Hippocampal formation (tissue), 2 donors: ENCODE measurements around the gene TAF9.
"Not testable (repeated sequence)": the region's sequence is repeated elsewhere in the genome, so short reads cannot be mapped to it uniquely, and the experiment has no call there.

Experiments used
- DNase-seq, 2 donors: peaks; one replicate each; lab custom pipeline; 2025; lab: John Stamatoyannopoulos, UW

Gene TAF9

GRCh38 chr5:69335341-69335935, 33.9 kb downstream of the TAF9 start:
- no peak for DNase-seq

- DNase-seq = peak; percentile 71 to 75
Observed at GRCh38 chr5:69334793-69335268, 34.5 kb downstream of the TAF9 start.

DNA sequence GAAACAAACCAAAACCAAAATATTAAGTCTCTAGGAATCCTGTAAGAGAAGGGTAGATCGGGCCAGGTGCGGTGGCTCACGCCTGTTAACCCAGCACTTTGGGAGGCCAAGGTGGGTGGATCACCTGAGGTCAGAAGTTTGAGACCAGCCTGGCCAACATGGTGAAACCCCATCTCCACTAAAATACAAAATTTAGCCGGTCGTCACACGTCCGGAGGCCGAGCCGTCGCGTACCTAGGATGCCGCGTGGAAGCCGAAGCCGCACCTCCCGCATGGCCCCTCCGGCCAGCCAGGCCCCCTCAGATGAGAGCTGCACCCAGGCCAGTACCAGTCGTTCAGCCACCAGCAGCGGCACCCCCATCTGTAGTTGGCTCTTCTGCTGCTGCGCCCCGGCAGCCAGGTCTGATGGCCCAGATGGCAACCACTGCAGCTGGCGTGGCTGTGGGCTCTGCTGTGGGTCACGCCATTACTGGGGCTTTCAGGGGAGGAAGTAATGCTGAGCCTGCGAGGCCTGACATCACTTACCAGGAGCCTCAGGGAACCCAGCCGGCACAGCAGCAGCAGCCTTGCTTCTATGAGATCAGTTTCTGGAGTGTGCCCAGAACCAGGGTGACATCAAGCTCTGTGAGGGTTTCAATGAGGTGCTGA, 35.5 kb downstream of the TAF9 start:
- not testable (repeated sequence) for DNase-seq

GRCh38 chr5:69331528-69332445, 37.5 kb downstream of the TAF9 start:
- no peak for DNase-seq

GRCh38 chr5:69329905-69330489, 39.3 kb downstream of the TAF9 start:
- DNase-seq = no peak

DNA sequence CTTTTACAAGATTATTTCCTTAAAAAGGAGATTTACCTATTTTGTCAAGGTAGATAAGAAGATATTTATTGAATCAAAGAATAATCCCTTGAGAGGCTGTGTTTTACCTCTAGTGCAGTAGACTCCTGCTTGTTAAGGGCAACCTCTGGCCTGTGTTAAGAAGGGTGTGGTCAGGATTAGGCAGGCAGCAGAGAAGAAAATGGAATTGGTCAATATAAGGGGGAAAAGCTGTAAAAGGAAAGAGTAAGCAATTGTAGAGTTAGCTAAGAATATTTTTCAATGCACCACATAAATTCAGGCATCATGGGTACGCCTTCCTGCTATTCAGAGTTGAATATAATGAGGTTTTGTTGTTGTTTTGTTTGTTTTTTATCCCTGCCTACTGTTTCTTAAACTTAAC, 43.0 kb downstream of the TAF9 start:
- DNase-seq = no peak

DNA sequence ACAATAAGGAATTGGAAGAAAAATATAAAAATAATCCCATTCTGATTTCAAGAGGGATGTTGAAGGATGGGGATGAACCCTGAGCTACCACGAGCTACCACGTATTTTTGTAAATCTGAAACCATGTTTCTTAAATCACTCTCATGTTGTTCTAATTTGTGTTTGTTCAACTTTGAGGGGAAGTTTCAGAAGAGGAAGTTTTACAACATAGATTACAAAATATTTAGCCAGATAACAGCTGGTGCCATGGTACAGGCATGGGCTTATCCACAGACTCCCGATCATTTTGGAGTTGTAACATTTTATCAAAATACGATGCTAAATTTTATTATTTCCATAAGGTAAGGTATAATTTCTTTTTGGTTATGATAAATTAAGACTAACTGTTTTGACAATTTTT, 51.9 kb downstream of the TAF9 start:
- no peak for DNase-seq

DNA sequence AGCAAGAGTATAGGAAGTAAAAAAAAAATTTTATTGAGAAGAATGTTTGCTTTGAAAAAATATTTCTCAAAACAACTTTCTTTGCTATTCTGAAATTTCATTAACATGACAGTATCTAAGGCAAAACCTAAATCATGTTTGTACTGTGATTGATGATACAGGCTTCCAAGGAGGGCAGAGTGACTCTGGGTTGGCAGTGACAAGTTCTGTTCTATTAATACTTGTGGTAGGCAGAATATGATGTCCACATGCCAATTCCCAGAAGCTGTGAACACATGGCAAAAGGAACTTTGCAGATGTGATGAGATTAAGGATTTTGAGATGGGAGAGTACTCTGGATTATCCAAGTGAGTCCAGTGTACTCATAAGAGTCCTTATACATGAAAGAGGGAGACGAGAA, 53.3 kb downstream of the TAF9 start:
- no peak for DNase-seq
